ENCODE data around the gene MAPK6. TPM values are rescaled to one million over a fixed set of nuclear protein-coding genes. Genes with fewer than 3 reads are reported as not detected.

The MAPK6 gene
- polyA plus RNA-seq, 1 donor (not counting 4 experiments of a cell fraction or from before 2014, with no cell fraction given), result 103 TPM

DNA sequence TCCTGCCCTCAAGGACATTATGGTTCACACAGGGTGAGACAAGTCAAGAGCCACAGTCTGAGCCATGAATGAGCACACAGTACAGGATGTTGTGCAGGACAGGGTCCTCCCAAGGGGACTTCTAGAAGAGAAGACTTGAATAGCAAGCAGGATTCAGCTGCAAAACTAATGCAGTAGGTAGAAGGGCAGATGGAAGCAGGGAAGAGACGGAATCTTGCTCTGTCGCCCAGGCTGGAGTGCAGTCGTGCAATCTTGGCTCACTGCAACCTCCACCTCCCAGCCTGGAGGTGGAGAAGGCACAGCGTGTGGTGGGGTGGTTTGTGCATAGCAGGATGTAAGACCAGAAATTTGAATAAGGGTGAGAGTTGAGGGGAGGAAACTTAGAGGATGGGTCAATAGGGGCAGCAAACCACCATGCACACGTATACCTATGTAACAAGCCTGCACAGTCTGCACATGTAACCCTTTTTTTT, 85.5 kb downstream of the MAPK6 start:
- Histone ChIP-seq H3K4me2 (ENCODE audit: control insufficient read depth, extremely low read depth, insufficient read depth, low read depth, low read length) (no peak overlapping the region), H3K79me2 (ENCODE audit: control insufficient read depth, insufficient read depth, low read length) (no peaks in the 10 kb centered on the region), H3K27ac (ENCODE audit: control insufficient read depth, insufficient read depth, low read length) (no peak overlapping the region), H3K9me1 (ENCODE audit: control insufficient read depth, extremely low read depth, insufficient read depth, low read length) (no peaks in the 10 kb centered on the region), H3K4me3 (ENCODE audit: control insufficient read depth in 2 of 3, extremely low read depth in 1 of 3, insufficient read depth in 2 of 3, low read depth in 1 of 3, low read length in 3 of 3) (no peak overlapping the region), H3K4me1 (ENCODE audit: control insufficient read depth, extremely low read depth, insufficient read depth, low read length) (peaks cover 29% of the 10 kb centered on the region), H3K9me3 (ENCODE audit: control insufficient read depth, low read depth, low read length) (no peaks in the 10 kb centered on the region), H3K36me3 (ENCODE audit: control insufficient read depth in 2 of 2, extremely low read depth in 1 of 2, insufficient read depth in 2 of 2, low read length in 2 of 2) (no peaks in the 10 kb centered on the region), H2AFZ (ENCODE audit: control insufficient read depth, low read length) (no peak overlapping the region), H3K9ac (ENCODE audit: control insufficient read depth, extremely low read depth, insufficient read depth, low read length) (no peak overlapping the region), H3K27me3 (ENCODE audit: control insufficient read depth, extremely low read depth, insufficient read depth, low read length) (no peaks in the 10 kb centered on the region), H4K20me1 (ENCODE audit: control insufficient read depth, extremely low read depth, insufficient read depth, low read length) (no peaks in the 10 kb centered on the region)
- TF ChIP-seq EZH2 (IDR thresholded peaks at IDR 0.05; ENCODE audit: low read length), result no peak
- TF ChIP-seq, protein P1, sequence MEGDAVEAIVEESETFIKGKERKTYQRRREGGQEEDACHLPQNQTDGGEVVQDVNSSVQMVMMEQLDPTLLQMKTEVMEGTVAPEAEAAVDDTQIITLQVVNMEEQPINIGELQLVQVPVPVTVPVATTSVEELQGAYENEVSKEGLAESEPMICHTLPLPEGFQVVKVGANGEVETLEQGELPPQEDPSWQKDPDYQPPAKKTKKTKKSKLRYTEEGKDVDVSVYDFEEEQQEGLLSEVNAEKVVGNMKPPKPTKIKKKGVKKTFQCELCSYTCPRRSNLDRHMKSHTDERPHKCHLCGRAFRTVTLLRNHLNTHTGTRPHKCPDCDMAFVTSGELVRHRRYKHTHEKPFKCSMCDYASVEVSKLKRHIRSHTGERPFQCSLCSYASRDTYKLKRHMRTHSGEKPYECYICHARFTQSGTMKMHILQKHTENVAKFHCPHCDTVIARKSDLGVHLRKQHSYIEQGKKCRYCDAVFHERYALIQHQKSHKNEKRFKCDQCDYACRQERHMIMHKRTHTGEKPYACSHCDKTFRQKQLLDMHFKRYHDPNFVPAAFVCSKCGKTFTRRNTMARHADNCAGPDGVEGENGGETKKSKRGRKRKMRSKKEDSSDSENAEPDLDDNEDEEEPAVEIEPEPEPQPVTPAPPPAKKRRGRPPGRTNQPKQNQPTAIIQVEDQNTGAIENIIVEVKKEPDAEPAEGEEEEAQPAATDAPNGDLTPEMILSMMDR (optimal IDR thresholded peaks at IDR 0.05 in 1 of 3, IDR thresholded peaks at IDR 0.05 in 1 of 3, conservative IDR thresholded peaks at IDR 0.05 in 1 of 3; ENCODE audit: extremely low read depth in 1 of 3, insufficient read depth in 2 of 3, low read length in 3 of 3), result no peak
- no peak for FAIRE-seq
- dilution Hi-C loops (cut with MboI; ENCODE audit: extremely low pct_ligation_motif_present, low sequenced_read_pairs), result no loop called here
- DNase-seq (ENCODE audit: low read depth, low spot score), result no peak

DNA sequence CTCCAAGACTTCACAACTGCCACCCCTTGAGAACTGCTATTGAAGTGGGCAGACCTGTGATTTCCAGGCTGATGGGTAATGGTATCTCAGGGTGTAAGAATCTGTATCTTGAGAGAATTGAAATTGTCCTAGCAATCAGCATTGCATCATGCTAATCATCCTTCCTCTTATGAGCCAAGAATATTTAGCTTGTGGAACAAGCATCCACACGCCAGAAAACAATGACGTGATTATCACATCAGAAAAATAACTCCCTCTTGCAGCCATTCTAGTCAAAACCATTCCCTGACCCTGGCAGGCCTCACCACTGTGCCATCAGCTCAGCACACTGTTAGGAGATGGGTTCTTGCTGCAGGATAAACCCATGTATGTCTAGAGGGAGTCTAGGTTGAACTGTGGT, 86.8 kb downstream of the MAPK6 start:
- Histone ChIP-seq H3K9ac (ENCODE audit: control insufficient read depth, extremely low read depth, insufficient read depth, low read length) (no peak overlapping the region), H3K4me1 (ENCODE audit: control insufficient read depth, extremely low read depth, insufficient read depth, low read length) (peaks cover 29% of the 10 kb centered on the region), H3K4me2 (ENCODE audit: control insufficient read depth, extremely low read depth, insufficient read depth, low read depth, low read length) (peak overlapping the region; percentile 7), H3K9me1 (ENCODE audit: control insufficient read depth, extremely low read depth, insufficient read depth, low read length) (no peaks in the 10 kb centered on the region), H3K36me3 (ENCODE audit: control insufficient read depth in 2 of 2, extremely low read depth in 1 of 2, insufficient read depth in 2 of 2, low read length in 2 of 2) (no peaks in the 10 kb centered on the region), H3K79me2 (ENCODE audit: control insufficient read depth, insufficient read depth, low read length) (no peaks in the 10 kb centered on the region), H3K27me3 (ENCODE audit: control insufficient read depth, extremely low read depth, insufficient read depth, low read length) (no peaks in the 10 kb centered on the region), H3K27ac (ENCODE audit: control insufficient read depth, insufficient read depth, low read length) (no peak overlapping the region), H3K9me3 (ENCODE audit: control insufficient read depth, low read depth, low read length) (no peaks in the 10 kb centered on the region), H4K20me1 (ENCODE audit: control insufficient read depth, extremely low read depth, insufficient read depth, low read length) (no peaks in the 10 kb centered on the region), H3K4me3 (ENCODE audit: control insufficient read depth in 2 of 3, extremely low read depth in 1 of 3, insufficient read depth in 2 of 3, low read depth in 1 of 3, low read length in 3 of 3) (no peak overlapping the region), H2AFZ (ENCODE audit: control insufficient read depth, low read length) (no peak overlapping the region)
- TF ChIP-seq EZH2 (IDR thresholded peaks at IDR 0.05; ENCODE audit: low read length), result no peak
- TF ChIP-seq, protein P1 (optimal IDR thresholded peaks at IDR 0.05 in 1 of 3, IDR thresholded peaks at IDR 0.05 in 1 of 3, conservative IDR thresholded peaks at IDR 0.05 in 1 of 3; ENCODE audit: extremely low read depth in 1 of 3, insufficient read depth in 2 of 3, low read length in 3 of 3), result no peak
- no peak for DNase-seq (ENCODE audit: low read depth, low spot score)
- no peak for FAIRE-seq
- dilution Hi-C loops (cut with MboI; ENCODE audit: extremely low pct_ligation_motif_present, low sequenced_read_pairs), result no loop called here
